ENCODE data around the gene CCNY.

CCNY gene

GRCh38 chr10:35322636-35323035 lies 13.7 kb upstream of the CCNY start:
- no peaks in the 10 kb centered on the region for H4K20me1 ChIP-seq (ENCODE audit: control insufficient read depth, insufficient read depth, low read depth, low read length)
- no peak for TF ChIP-seq EZH2phosphoT487 (IDR thresholded peaks at IDR 0.05; ENCODE audit: borderline replicate concordance, low read length)
- TF ChIP-seq, protein P1, sequence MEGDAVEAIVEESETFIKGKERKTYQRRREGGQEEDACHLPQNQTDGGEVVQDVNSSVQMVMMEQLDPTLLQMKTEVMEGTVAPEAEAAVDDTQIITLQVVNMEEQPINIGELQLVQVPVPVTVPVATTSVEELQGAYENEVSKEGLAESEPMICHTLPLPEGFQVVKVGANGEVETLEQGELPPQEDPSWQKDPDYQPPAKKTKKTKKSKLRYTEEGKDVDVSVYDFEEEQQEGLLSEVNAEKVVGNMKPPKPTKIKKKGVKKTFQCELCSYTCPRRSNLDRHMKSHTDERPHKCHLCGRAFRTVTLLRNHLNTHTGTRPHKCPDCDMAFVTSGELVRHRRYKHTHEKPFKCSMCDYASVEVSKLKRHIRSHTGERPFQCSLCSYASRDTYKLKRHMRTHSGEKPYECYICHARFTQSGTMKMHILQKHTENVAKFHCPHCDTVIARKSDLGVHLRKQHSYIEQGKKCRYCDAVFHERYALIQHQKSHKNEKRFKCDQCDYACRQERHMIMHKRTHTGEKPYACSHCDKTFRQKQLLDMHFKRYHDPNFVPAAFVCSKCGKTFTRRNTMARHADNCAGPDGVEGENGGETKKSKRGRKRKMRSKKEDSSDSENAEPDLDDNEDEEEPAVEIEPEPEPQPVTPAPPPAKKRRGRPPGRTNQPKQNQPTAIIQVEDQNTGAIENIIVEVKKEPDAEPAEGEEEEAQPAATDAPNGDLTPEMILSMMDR (IDR thresholded peaks at IDR 0.05; ENCODE audit: low read depth, low read length, poor library complexity, severe bottlenecking), result no peak
- H3F3A ChIP-seq (ENCODE audit: control insufficient read depth, insufficient read depth), result no peaks in the 10 kb centered on the region

DNA sequence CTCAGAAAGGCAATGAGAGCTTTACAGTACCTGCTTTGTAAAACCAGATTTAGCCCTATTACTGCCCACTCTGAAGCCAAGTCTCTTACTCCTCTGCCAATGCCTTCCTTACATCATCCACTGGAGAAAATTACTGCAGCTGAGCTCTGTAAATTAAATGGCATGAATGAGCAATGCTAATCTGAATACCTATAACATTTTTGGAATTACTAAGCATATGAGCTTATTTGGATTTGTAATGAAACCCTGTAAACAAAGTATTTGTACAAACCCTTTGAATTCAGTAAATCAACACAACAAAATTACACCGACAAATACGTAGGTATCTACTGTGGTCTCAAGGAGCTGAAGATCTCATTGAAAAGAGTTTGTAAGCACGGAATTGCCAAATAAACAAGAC lies 12.1 kb upstream of the CCNY start:
- no peaks in the 10 kb centered on the region for H3K9me2 ChIP-seq (replicated peaks; ENCODE audit: control insufficient read depth, low read length)
- 0 out of 2 replicates have a peak, but pooled peaks cover 4% of the 10 kb centered on the region for H3K36me3 ChIP-seq (ENCODE audit: control insufficient read depth, low read length)

More at GRCh38 chr10:35322636-35323035, 13.7 kb upstream of the CCNY start:
- Histone ChIP-seq H3K9me2 (replicated peaks; ENCODE audit: control insufficient read depth, low read length) (no peaks in the 10 kb centered on the region), H3K4me1 (ENCODE audit: control insufficient read depth, low read length) (no peaks in the 10 kb centered on the region), H3K79me2 (ENCODE audit: control insufficient read depth, low read length) (peaks cover 5% of the 10 kb centered on the region; the same call in 1 of the 2 replicates), H3K4me2 (ENCODE audit: low read length) (no peak overlapping the region), H3K9me3 (ENCODE audit: control insufficient read depth, insufficient read depth, low read length) (peaks cover 8% of the 10 kb centered on the region; the same call in 1 of the 2 replicates), H3K27me3 (ENCODE audit: control insufficient read depth, low read length) (no peaks in the 10 kb centered on the region), H3K4me3 (ENCODE audit: low read length) (no peak overlapping the region), H3K36me3 (ENCODE audit: control insufficient read depth, low read length) (0 out of 2 replicates have a peak, but pooled peaks cover 5% of the 10 kb centered on the region), H3K27ac (ENCODE audit: low read depth, low read length) (no peak overlapping the region)

GRCh38 chr10:35326466-35327235 lies 9.7 kb upstream of the CCNY start:
- Histone ChIP-seq H3K27ac (ENCODE audit: low read depth, low read length) (no peak overlapping the region), H3K79me2 (ENCODE audit: control insufficient read depth, low read length) (peaks cover 5% of the 10 kb centered on the region), H3K9me2 (replicated peaks; ENCODE audit: control insufficient read depth, low read length) (no peaks in the 10 kb centered on the region), H4K20me1 (ENCODE audit: control insufficient read depth, insufficient read depth, low read depth, low read length) (no peaks in the 10 kb centered on the region), H3K27me3 (ENCODE audit: control insufficient read depth, low read length) (no peaks in the 10 kb centered on the region), H3K4me1 (ENCODE audit: control insufficient read depth, low read length) (no peaks in the 10 kb centered on the region), H3K4me3 (ENCODE audit: low read length) (no peak overlapping the region), H3K36me3 (ENCODE audit: control insufficient read depth, low read length) (no peaks in the 10 kb centered on the region), H3K4me2 (ENCODE audit: low read length) (no peak overlapping the region), H3K9me3 (ENCODE audit: control insufficient read depth, insufficient read depth, low read length) (peaks cover 8% of the 10 kb centered on the region; the same call in 1 of the 2 replicates), H3F3A (ENCODE audit: control insufficient read depth, insufficient read depth) (no peaks in the 10 kb centered on the region)
- TF ChIP-seq EZH2phosphoT487 (IDR thresholded peaks at IDR 0.05; ENCODE audit: borderline replicate concordance, low read length), result no peak
- TF ChIP-seq, protein P1 (IDR thresholded peaks at IDR 0.05; ENCODE audit: low read depth, low read length, poor library complexity, severe bottlenecking), result no peak

More for the DNA sequence above, 12.1 kb upstream of the CCNY start:
- H4K20me1 ChIP-seq (ENCODE audit: control insufficient read depth, insufficient read depth, low read depth, low read length), result no peaks in the 10 kb centered on the region
- peaks cover 5% of the 10 kb centered on the region; the same call in 1 of the 2 replicates for H3K79me2 ChIP-seq (ENCODE audit: control insufficient read depth, low read length)
- no peak overlapping the region for H3K4me3 ChIP-seq (ENCODE audit: low read length)
- peaks cover 8% of the 10 kb centered on the region; the same call in 1 of the 2 replicates for H3K9me3 ChIP-seq (ENCODE audit: control insufficient read depth, insufficient read depth, low read length)
- no peaks in the 10 kb centered on the region for H3K27me3 ChIP-seq (ENCODE audit: control insufficient read depth, low read length)
- no peaks in the 10 kb centered on the region for H3F3A ChIP-seq (ENCODE audit: control insufficient read depth, insufficient read depth)
- H3K27ac ChIP-seq (ENCODE audit: low read depth, low read length), result no peak overlapping the region
- TF ChIP-seq EZH2phosphoT487 (IDR thresholded peaks at IDR 0.05; ENCODE audit: borderline replicate concordance, low read length), result no peak
- TF ChIP-seq, protein P1 (IDR thresholded peaks at IDR 0.05; ENCODE audit: low read depth, low read length, poor library complexity, severe bottlenecking), result no peak
- H3K4me2 ChIP-seq (ENCODE audit: low read length), result no peak overlapping the region
- no peaks in the 10 kb centered on the region for H3K4me1 ChIP-seq (ENCODE audit: control insufficient read depth, low read length)

Data from DOHH2 (cell line).